NCI-H2029 (cell line): ENCODE data around the gene ZBTB11.
"Not testable (repeated sequence)": the region's sequence is repeated elsewhere in the genome, so short reads cannot be mapped to it uniquely, and the experiment has no call there.

Source experiments
- DNase-seq: peaks from one replicate; lab custom pipeline; 2025; lab: John Stamatoyannopoulos, UW

The ZBTB11 gene, protein sequence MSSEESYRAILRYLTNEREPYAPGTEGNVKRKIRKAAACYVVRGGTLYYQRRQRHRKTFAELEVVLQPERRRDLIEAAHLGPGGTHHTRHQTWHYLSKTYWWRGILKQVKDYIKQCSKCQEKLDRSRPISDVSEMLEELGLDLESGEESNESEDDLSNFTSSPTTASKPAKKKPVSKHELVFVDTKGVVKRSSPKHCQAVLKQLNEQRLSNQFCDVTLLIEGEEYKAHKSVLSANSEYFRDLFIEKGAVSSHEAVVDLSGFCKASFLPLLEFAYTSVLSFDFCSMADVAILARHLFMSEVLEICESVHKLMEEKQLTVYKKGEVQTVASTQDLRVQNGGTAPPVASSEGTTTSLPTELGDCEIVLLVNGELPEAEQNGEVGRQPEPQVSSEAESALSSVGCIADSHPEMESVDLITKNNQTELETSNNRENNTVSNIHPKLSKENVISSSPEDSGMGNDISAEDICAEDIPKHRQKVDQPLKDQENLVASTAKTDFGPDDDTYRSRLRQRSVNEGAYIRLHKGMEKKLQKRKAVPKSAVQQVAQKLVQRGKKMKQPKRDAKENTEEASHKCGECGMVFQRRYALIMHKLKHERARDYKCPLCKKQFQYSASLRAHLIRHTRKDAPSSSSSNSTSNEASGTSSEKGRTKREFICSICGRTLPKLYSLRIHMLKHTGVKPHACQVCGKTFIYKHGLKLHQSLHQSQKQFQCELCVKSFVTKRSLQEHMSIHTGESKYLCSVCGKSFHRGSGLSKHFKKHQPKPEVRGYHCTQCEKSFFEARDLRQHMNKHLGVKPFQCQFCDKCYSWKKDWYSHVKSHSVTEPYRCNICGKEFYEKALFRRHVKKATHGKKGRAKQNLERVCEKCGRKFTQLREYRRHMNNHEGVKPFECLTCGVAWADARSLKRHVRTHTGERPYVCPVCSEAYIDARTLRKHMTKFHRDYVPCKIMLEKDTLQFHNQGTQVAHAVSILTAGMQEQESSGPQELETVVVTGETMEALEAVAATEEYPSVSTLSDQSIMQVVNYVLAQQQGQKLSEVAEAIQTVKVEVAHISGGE

GRCh38 chr3:101676765-101677435 lies at the start of gene ZBTB11:
TSS of gene ZBTB11 (minus strand) at chr3:101677132. CDS start at chr3:101676914, 218 bp downstream.
- DNase-seq = no peak

DNA sequence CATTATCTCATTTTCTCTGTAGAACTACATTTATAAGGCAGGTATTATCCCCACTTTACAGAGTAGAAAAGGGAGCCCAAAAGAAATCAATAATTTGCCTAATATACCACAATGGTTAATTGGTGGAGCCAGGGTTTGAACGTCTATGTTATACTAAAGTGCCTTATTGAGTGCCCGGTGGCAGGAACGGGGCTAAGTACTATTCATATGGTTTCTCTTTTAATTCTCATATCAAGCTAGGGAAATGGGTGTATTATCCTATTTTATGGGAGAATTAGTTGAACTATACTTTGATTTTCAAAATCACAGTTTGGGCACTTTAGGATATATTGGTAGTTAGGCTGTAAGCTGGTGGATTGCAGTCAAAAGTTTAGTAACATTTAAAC lies 49.0 kb upstream of the ZBTB11 start:
- DNase-seq = no peak

- no peak for DNase-seq
These were observed 48.4 kb upstream of the ZBTB11 start for GRCh38 chr3:101725194-101725889.

DNA sequence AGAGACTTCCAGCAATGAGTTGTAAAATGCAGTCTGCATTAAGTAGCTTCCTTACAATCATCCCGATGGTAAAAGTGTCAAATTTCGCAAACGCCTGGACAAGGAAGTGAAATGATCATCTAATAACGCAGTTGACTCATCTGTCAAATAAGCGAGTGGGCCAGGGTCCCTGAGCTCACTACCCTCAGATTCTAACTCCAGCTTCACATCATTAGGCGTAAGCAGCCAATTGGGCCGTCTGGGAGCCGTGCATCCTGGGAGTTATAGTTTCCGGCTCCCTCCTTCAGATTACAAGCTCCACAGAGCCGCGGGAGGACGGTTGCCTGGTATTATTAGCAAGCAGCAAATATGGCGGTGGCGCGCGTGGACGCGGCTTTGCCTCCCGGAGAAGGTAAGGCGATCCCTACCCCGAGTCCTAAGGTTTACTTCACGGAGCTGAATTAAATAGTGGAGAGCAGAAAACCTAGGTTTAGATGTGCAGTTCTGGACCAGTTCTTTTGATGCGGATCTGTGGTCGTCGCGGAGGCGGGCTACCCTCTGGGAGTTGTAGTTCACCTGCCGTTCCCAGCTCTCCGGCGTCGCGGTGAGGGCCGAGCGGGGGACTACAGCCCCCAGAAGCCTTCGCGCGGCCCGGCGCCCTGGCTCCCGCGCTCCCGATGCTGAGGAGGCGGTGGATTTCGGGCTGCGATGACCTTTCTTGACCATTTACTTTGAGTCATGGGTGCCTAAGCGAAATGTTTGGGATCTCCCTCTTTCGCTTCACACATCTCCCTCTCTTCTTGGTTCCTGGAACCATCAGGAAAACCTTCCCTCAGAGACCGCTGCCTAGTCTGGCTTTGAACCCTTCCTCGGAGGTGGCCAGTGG lies 47.6 kb upstream of the ZBTB11 start, which contains the start of gene CEP97:
TSS of gene CEP97 (plus strand) at position 286 of the 865 bp plus-strand sequence. CDS start at position 349, 63 bp downstream.
- peak; percentile 88 for DNase-seq

GRCh38 chr3:101722394-101723173 lies 45.7 kb upstream of the ZBTB11 start:
- no peak for DNase-seq

- no peak for DNase-seq
These were observed 44.2 kb upstream of the ZBTB11 start for GRCh38 chr3:101720851-101721840.

GRCh38 chr3:101719604-101720185 lies 42.8 kb upstream of the ZBTB11 start:
- no peak for DNase-seq

DNA sequence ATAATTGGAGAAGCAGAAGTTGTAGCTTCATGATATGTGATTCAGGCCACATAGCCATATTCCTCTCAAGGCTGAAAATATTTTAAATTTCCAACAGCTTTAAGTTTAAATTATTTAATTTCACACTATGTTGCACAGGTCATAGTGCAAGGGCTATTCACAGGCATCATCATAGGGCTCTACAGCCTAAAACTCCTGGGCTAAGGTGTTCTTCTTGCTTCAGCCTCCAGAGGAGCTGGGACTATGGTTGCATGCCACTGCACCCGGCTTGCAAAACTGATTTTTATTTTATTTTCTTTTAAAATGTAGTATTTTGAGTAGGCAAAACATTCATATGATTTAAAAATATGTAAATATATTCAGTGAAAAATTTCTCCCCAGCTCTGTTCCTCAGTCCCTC lies 41.5 kb upstream of the ZBTB11 start:
- no peak for DNase-seq

DNA sequence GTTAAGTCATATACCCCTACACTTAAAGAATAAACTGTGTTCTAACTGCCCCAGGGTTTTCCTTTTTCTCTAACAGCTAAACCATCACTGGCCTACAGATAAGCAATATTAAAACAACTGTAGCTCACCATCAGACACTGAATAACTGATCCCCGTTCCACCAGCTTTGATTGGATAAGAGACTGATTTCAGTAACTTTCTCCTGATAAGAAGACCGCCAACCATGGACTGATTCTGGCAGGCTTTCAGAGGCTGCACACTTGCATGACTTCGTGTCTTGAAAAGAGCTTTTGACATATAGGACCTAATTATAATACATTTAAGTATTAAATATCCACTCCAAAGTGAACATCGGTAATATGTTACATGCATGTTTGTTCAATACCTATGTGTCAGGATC lies 32.2 kb upstream of the ZBTB11 start:
- DNase-seq = no peak

DNA sequence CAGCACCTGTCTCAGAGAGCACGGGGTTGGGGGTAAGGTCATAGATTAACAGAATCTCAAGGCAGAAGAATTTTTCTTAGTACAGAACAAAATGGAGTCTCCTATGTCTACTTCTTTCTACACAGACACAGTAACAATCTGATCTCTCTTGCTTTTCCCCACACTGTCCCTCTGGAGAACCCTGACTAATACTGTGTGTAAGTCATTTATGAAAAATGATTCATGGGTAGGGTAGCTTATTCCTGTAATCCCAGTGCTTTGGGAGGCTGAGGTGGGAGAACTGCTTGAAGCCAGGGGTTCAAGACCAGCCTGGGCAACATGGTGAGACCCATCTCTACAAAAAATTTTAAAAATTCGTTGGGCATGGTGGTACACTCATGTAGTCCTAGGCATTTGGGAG lies 27.7 kb upstream of the ZBTB11 start:
- not testable (repeated sequence) for DNase-seq

DNA sequence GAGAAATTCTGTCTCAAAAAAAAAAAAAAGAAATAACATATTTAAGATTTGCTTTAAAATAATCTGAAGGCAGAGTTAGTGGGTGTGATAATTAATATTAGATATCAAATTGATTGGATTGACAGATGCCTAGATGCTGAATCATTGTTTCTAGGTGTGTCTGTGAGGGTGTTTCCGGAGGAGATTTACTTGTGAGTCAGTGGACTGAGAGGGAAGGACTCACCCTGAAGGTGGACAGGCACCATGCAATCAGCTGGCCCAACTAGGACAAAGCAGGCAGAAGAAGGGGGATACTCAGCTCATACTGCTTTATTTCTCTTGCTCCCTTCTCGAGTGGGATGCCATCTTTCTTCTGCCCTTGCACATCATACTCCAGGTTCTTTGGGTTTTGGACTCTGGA lies 26.2 kb upstream of the ZBTB11 start:
- DNase-seq = no peak

- no peak for DNase-seq
These were observed 25.8 kb upstream of the ZBTB11 start for GRCh38 chr3:101702726-101703125.

GRCh38 chr3:101701696-101702634 lies 25.0 kb upstream of the ZBTB11 start:
- DNase-seq = no peak

- DNase-seq = no peak
These were observed 18.9 kb upstream of the ZBTB11 start for GRCh38 chr3:101695779-101696372.

DNA sequence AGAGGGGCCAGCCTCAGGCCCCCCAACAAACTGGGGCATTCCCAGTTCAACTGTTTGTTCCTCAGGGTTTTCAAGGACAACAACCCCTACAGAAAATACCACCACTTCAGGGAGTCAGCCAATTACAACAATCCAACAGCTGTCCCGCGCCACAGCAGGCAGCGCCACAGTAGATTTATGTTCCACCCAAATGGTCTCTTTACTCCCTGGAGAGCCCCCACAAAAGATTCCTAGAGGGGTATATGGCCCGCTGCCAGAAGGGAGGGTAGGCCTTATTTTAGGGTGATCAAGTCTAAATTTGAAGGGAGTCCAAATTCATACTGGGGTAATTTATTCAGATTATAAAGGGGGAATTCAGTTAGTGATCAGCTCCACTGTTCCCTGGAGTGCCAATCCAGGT lies 17.9 kb upstream of the ZBTB11 start:
- DNase-seq = not testable (repeated sequence)

- DNase-seq = not testable (repeated sequence)
These were observed 16.6 kb upstream of the ZBTB11 start for GRCh38 chr3:101693540-101693939.
